Adipose tissue (tissue), 3 donors: ENCODE data around the gene BIN1. TPM values are rescaled to one million over a fixed set of nuclear protein-coding genes. Genes with fewer than 3 reads are reported as not detected.
"Not testable (repeated sequence)": the region's sequence is repeated elsewhere in the genome, so short reads cannot be mapped to it uniquely, and the experiment has no call there.

Experiments used
- H3K27ac ChIP-seq: one replicate; pipeline ENCODE4 v1.5.1; 2013; ENCODE audit warnings: low read depth, low read length
- WGBS, 3 donors: extraction: QIAGEN DNeasy Blood & Tissue Kit; methylation state at CpG; one replicate each; pipeline ENCODE4 v1.1.7; 2013; 5-methylcytosine and 5-hydroxymethylcytosine counted together
- polyA plus RNA-seq, 3 donors: library from polyadenylated mRNA; stranded (reverse); fragments of 200-250 nt; gene quantifications; one replicate each; pipeline ENCODE4 v1.2.3, GENCODE V29; 2013
- donor health status: healthy with polysubstance abuse.
- donor health status: Bipolar disorder and iron deficiency.
- donor health status: healthy.

The BIN1 gene
- polyA plus RNA-seq, 3 donors, result 20.9 to 94.1 (median 78.8) TPM

GRCh38 chr2:127134833-127135830, 28.2 kb upstream of the BIN1 start:
- H3K27ac ChIP-seq, result no peak overlapping the region
- WGBS, 3 donors, result 66 to 70% (median 68%) methylated on average over 15 of the region's 15 CpGs

GRCh38 chr2:127134235-127134634, 27.3 kb upstream of the BIN1 start:
- 76 to 83% (median 78%) methylated on average over 4 of the region's 4 CpGs for WGBS, 3 donors

GRCh38 chr2:127133793-127134192, 26.8 kb upstream of the BIN1 start:
- WGBS, 3 donors, result 89 to 98% (median 92%) methylated on average over 2 of the region's 2 CpGs
- H3K27ac ChIP-seq, result no peak overlapping the region

More at GRCh38 chr2:127134235-127134634, 27.3 kb upstream of the BIN1 start:
- H3K27ac ChIP-seq, result no peak overlapping the region

- H3K27ac ChIP-seq, result no peak overlapping the region
- WGBS, 3 donors, result 94 to 97% (median 94%) methylated on average over 4 of the region's 4 CpGs
Observed at GRCh38 chr2:127130421-127130820, 23.5 kb upstream of the BIN1 start.

- 78 to 82% (median 81%) methylated on average over 11 of the region's 11 CpGs for WGBS, 3 donors
- H3K27ac ChIP-seq, result no peak overlapping the region
Observed at GRCh38 chr2:127129937-127130336, 23.0 kb upstream of the BIN1 start.

- WGBS, 3 donors, result 13 to 58% (median 33%) methylated on average over 8 of the region's 8 CpGs
- no peak overlapping the region for H3K27ac ChIP-seq
Observed at GRCh38 chr2:127128445-127128904, 21.5 kb upstream of the BIN1 start.

- no peak overlapping the region for H3K27ac ChIP-seq
- 80 to 97% (median 85%) methylated on average over 1 of the region's 1 CpG for WGBS, 3 donors
Observed at GRCh38 chr2:127125821-127126220, 18.9 kb upstream of the BIN1 start.

- 91 to 99% (median 96%) methylated on average over 8 of the region's 8 CpGs for WGBS, 3 donors
Observed at GRCh38 chr2:127124426-127124825, 17.5 kb upstream of the BIN1 start.

GRCh38 chr2:127122361-127123027, 15.5 kb upstream of the BIN1 start:
- H3K27ac ChIP-seq, result no peak overlapping the region
- WGBS, 3 donors, result 74 to 81% (median 81%) methylated on average over 10 of the region's 10 CpGs

More at GRCh38 chr2:127124426-127124825, 17.5 kb upstream of the BIN1 start:
- H3K27ac ChIP-seq, result no peak overlapping the region

GRCh38 chr2:127121776-127122176, 14.8 kb upstream of the BIN1 start:
- H3K27ac ChIP-seq, result no peak overlapping the region

GRCh38 chr2:127121353-127121752, 14.4 kb upstream of the BIN1 start:
- WGBS, 3 donors, result 59 to 82% (median 71%) methylated on average over 1 of the region's 1 CpG
- H3K27ac ChIP-seq, result no peak overlapping the region

More at GRCh38 chr2:127121776-127122176, 14.8 kb upstream of the BIN1 start:
- WGBS, 3 donors, result 57 to 92% (median 82%) methylated on average over 7 of the region's 7 CpGs

- 95 to 98% (median 97%) methylated on average over 16 to 20 of the region's 20 CpGs for WGBS, 3 donors
- not testable (repeated sequence) for H3K27ac ChIP-seq
Observed at GRCh38 chr2:127120408-127120807, 13.5 kb upstream of the BIN1 start.

GRCh38 chr2:127118467-127118866, 11.5 kb upstream of the BIN1 start:
- 74 to 94% (median 90%) methylated on average over 6 of the region's 6 CpGs for WGBS, 3 donors
- H3K27ac ChIP-seq, result no peak overlapping the region

- 88 to 95% (median 93%) methylated on average over 5 of the region's 5 CpGs for WGBS, 3 donors
- H3K27ac ChIP-seq, result no peak overlapping the region
Observed at GRCh38 chr2:127118038-127118437, 11.1 kb upstream of the BIN1 start.

GRCh38 chr2:127117603-127118002, 10.6 kb upstream of the BIN1 start:
- 80 to 96% (median 90%) methylated on average over 9 of the region's 9 CpGs for WGBS, 3 donors
- no peak overlapping the region for H3K27ac ChIP-seq

GRCh38 chr2:127115471-127116199, 8.7 kb upstream of the BIN1 start:
- no peak overlapping the region for H3K27ac ChIP-seq
- WGBS, 3 donors, result 48 to 88% (median 79%) methylated on average over 11 of the region's 11 CpGs

- WGBS, 3 donors, result 37 to 78% (median 74%) methylated on average over 6 of the region's 6 CpGs
- H3K27ac ChIP-seq, result no peak overlapping the region
Observed at GRCh38 chr2:127110985-127111384, 4.0 kb upstream of the BIN1 start.

- 80 to 91% (median 87%) methylated on average over 11 of the region's 11 CpGs for WGBS, 3 donors
- H3K27ac ChIP-seq, result no peak overlapping the region
Observed at GRCh38 chr2:127108090-127108523, 1.2 kb upstream of the BIN1 start.
